HEK293 (cell line): Measurements from ENCODE around the gene DLGAP4.

Experiments used
- CTCF ChIA-PET: fragments of 350-600 bp; formaldehyde crosslinking; extraction: SDS; loops from one replicate; lab custom pipeline; 2021; ENCODE audit warnings: antibody characterized with exemption; lab: Yijun Ruan, JAX
- POLR2A ChIA-PET: fragments of 300-600 bp; formaldehyde crosslinking; extraction: SDS; loops from one replicate; lab custom pipeline; 2020; ENCODE audit warnings: antibody characterized with exemption, inconsistent platforms; lab: Yijun Ruan, JAX
- H3K27ac ChIP-seq: fragments of 200-500 bp; sonication (Bioruptor generic); 2 replicates; pipeline ENCODE4 v1.5.1; 2014; ENCODE audit warnings: low read depth, low read length, control low read depth, inconsistent platforms; ENCODE audit errors: extremely low read depth
- H3K36me3 ChIP-seq, 2 experiments: fragments of 200-500 bp in 1 of 2; sonication (Bioruptor generic) in 1 of 2; 1 replicate in 1 of 2; 2 replicates in 1 of 2; pipeline ENCODE4 v1.5.1; 2014 to 2017; ENCODE audit warnings: inconsistent platforms in 2 of 2, low read length in 2 of 2; ENCODE audit not compliant: control insufficient read depth in 2 of 2, insufficient read depth in 1 of 2
- H3K4me1 ChIP-seq: fragments of 200-500 bp; sonication (Bioruptor generic); 2 replicates; pipeline ENCODE4 v1.5.1; 2014; ENCODE audit warnings: mild to moderate bottlenecking, low read length, inconsistent platforms; ENCODE audit not compliant: control insufficient read depth, insufficient read depth
- H3K4me3 ChIP-seq: 2 replicates; pipeline ENCODE4 v1.5.1; 2011; ENCODE audit warnings: low read depth, mild to moderate bottlenecking, control low read depth, low read length, moderate library complexity
- H3K9me3 ChIP-seq: fragments of 200-500 bp; sonication (Bioruptor generic); 2 replicates; pipeline ENCODE4 v1.5.1; 2014; ENCODE audit warnings: low read depth, low read length, inconsistent platforms; ENCODE audit not compliant: control insufficient read depth, insufficient read depth
- CTCF ChIP-seq: fragments of 450-650 bp; formaldehyde crosslinking; IDR thresholded peaks from 2 replicates; pipeline ENCODE4 v1.5.1; 2016; ENCODE audit warnings: missing biosample characterization, missing genetic modification characterization
- KLF17 ChIP-seq: fragments of 450-650 bp; formaldehyde crosslinking; IDR thresholded peaks from 2 replicates; pipeline ENCODE4 v1.5.1; 2016; ENCODE audit warnings: missing biosample characterization, missing genetic modification characterization
- SP2 ChIP-seq: fragments of 450-650 bp; formaldehyde crosslinking; IDR thresholded peaks from 2 replicates; pipeline ENCODE4 v1.5.1; 2016; ENCODE audit warnings: missing biosample characterization, missing genetic modification characterization
- ZBTB20 ChIP-seq: fragments of 450-650 bp; formaldehyde crosslinking; IDR thresholded peaks from 2 replicates; pipeline ENCODE4 v1.5.1; 2016; ENCODE audit warnings: missing biosample characterization, missing genetic modification characterization
- ZBTB48 ChIP-seq: fragments of 450-650 bp; formaldehyde crosslinking; IDR thresholded peaks from 2 replicates; pipeline ENCODE4 v1.5.1; 2016; ENCODE audit warnings: missing biosample characterization, missing genetic modification characterization
- ZNF121 ChIP-seq: fragments of 450-650 bp; formaldehyde crosslinking; IDR thresholded peaks from 2 replicates; pipeline ENCODE4 v1.5.1; 2016; ENCODE audit warnings: missing biosample characterization, missing genetic modification characterization
- ZNF600 ChIP-seq: fragments of 450-650 bp; formaldehyde crosslinking; IDR thresholded peaks from 2 replicates; pipeline ENCODE4 v1.5.1; 2016; ENCODE audit warnings: missing biosample characterization, missing genetic modification characterization
- ZNF670 ChIP-seq: fragments of 450-650 bp; formaldehyde crosslinking; IDR thresholded peaks from 2 replicates; pipeline ENCODE4 v1.5.1; 2016; ENCODE audit warnings: missing biosample characterization, missing genetic modification characterization, low read depth
- ZNF692 ChIP-seq: fragments of 450-650 bp; formaldehyde crosslinking; IDR thresholded peaks from 2 replicates; pipeline ENCODE4 v1.5.1; 2016; ENCODE audit warnings: missing biosample characterization, missing genetic modification characterization

The DLGAP4 gene

GRCh38 chr20:36544134-36545018, 238.2 kb downstream of the DLGAP4 start:
- TF ChIP-seq ZNF692 (tag by site-specific recombination) (peak; percentile 87), SP2 (tag by site-specific recombination) (no peak)
- POLR2A ChIA-PET, result no interaction called here
- Histone ChIP-seq H3K9me3 (no peaks in the 10 kb centered on the region), H3K27ac (no peak overlapping the region), H3K36me3 (no peaks in the 10 kb centered on the region), H3K4me3 (no peak overlapping the region), H3K4me1 (no peaks in the 10 kb centered on the region; the same call in 1 of the 2 replicates)
- CTCF ChIA-PET, result no interaction called here

- TF ChIP-seq KLF17 (tag by site-specific recombination) (no peak), ZNF121 (no peak)
- Histone ChIP-seq H3K4me1 (no peaks in the 10 kb centered on the region), H3K36me3 (no peaks in the 10 kb centered on the region), H3K9me3 (no peaks in the 10 kb centered on the region), H3K27ac (no peak overlapping the region), H3K4me3 (no peak overlapping the region)
- ChIA-PET POLR2A (interaction anchor here (0.7 kb wide), 1 partner anchor 11 kb away, joined by 3 read pairs; no protein-coding TSS in a partner anchor), CTCF (no interaction called here)
Observed at GRCh38 chr20:36546111-36546736, 240.1 kb downstream of the DLGAP4 start.

GRCh38 chr20:36547186-36548005, 241.3 kb downstream of the DLGAP4 start:
- CTCF ChIA-PET, result interaction anchor here (0.6 to 1.0 kb wide), 3 partner anchors 19 to 121 kb away, joined by 4 read pairs; no protein-coding TSS in a partner anchor
- TF ChIP-seq ZNF670 (no peak), ZBTB48 (tag by site-specific recombination) (no peak)
- POLR2A ChIA-PET, result no interaction called here
- no peak overlapping the region for H3K4me3 ChIP-seq
- no peak overlapping the region for H3K27ac ChIP-seq
- H3K36me3 ChIP-seq, result no peaks in the 10 kb centered on the region
- no peaks in the 10 kb centered on the region for H3K4me1 ChIP-seq
- no peaks in the 10 kb centered on the region for H3K9me3 ChIP-seq

GRCh38 chr20:36548006-36548315, 241.8 kb downstream of the DLGAP4 start:
- no peak overlapping the region for H3K27ac ChIP-seq
- H3K36me3 ChIP-seq, result no peaks in the 10 kb centered on the region
- CTCF ChIA-PET, result interaction anchor here (1.0 kb wide), 1 partner anchor 19 kb away, joined by 4 read pairs; no protein-coding TSS in a partner anchor
- POLR2A ChIA-PET, result interaction anchor here (0.5 kb wide), 1 partner anchor 59 kb away, joined by 4 read pairs; no protein-coding TSS in a partner anchor
- H3K9me3 ChIP-seq, result no peaks in the 10 kb centered on the region
- H3K4me1 ChIP-seq, result no peaks in the 10 kb centered on the region
- no peak overlapping the region for H3K4me3 ChIP-seq
- no peak for TF ChIP-seq ZBTB20 (tag by site-specific recombination)
- peak; percentile 49 for TF ChIP-seq CTCF (tag by site-specific recombination)
- 0 out of 2 replicates have a peak, but pooled peaks have one; percentile 15 for TF ChIP-seq ZNF600 (tag by site-specific recombination)
